Measurements from ENCODE around the gene APOE. TPM values are rescaled to one million over a fixed set of nuclear protein-coding genes. Genes with fewer than 3 reads are reported as not detected.

APOE gene
- total and polyA plus RNA-seq, 2 donors (not counting 3 experiments of a cell fraction or from before 2014, with no cell fraction given) = 3.3 to 6.2 TPM

GRCh38 chr19:44955505-44956439 is 50.2 kb downstream of the APOE start:
- no peak for TF ChIP-seq MYC (IDR thresholded peaks at IDR 0.05; ENCODE audit: low read depth, low read length)
- no peak for TF ChIP-seq CTCF (IDR thresholded peaks at IDR 0.05; ENCODE audit: extremely low read depth in 1 of 2, insufficient read depth in 1 of 2, low read depth in 1 of 2, low read length in 2 of 2)
- no peak for TF ChIP-seq FOS (IDR thresholded peaks at IDR 0.05; ENCODE audit: borderline replicate concordance, insufficient read depth, low read length)
- no peak for TF ChIP-seq POLR2AphosphoS5 (IDR thresholded peaks at IDR 0.05; ENCODE audit: insufficient read depth, low read depth, low read length)
- no peak for TF ChIP-seq GATA2 (IDR thresholded peaks at IDR 0.05; ENCODE audit: insufficient read depth, insufficient read length, low read depth, low read length)
- TF ChIP-seq, protein P1, sequence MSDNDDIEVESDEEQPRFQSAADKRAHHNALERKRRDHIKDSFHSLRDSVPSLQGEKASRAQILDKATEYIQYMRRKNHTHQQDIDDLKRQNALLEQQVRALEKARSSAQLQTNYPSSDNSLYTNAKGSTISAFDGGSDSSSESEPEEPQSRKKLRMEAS (IDR thresholded peaks at IDR 0.05; ENCODE audit: insufficient read depth, insufficient read length) = no peak
- TF ChIP-seq JUN (IDR thresholded peaks at IDR 0.05; ENCODE audit: borderline replicate concordance, insufficient read depth, insufficient read length, low read depth) = no peak
- peak; percentile 82 for TF ChIP-seq POLR2A (IDR thresholded peaks at IDR 0.05; ENCODE audit: low read depth, low read length)
- H4K20me1 ChIP-seq (replicated peaks; ENCODE audit: control insufficient read depth, extremely low read depth, insufficient read depth, low read length) = no peaks in the 10 kb centered on the region
- H3K79me2 ChIP-seq (ENCODE audit: control insufficient read depth, insufficient read depth, low read length) = peaks cover 54% of the 10 kb centered on the region
- FAIRE-seq = no peak
- intact Hi-C loops (cut with micrococcal nuclease) (loop anchor here (1.0 to 10.0 kb wide), 4 partner anchors 29 to 151 kb away; partner anchors contain the start of gene BCAM), dilution Hi-C loops (cut with MboI; ENCODE audit: extremely low pct_ligation_motif_present, low sequenced_read_pairs) (no loop called here)
- H3K36me3 ChIP-seq (ENCODE audit: control insufficient read depth in 2 of 2, extremely low read depth in 1 of 2, insufficient read depth in 2 of 2, low read length in 2 of 2) = peaks cover 1 to 2% of the 10 kb centered on the region in 2 experiments
- ChIA-PET POLR2A (interaction anchor here (1.3 kb wide), 1 partner anchor 83 kb away, joined by 3 read pairs; no protein-coding TSS in a partner anchor), CTCF (interaction anchor here (0.9 to 1.7 kb wide), 4 partner anchors 9 to 52 kb away, joined by 3 to 5 read pairs (median 4); no protein-coding TSS in a partner anchor)
- peak overlapping the region; percentile 87 to 90 (median 88) for H3K4me3 ChIP-seq (replicated peaks in 1 of 3; ENCODE audit: insufficient read depth in 1 of 3, low read depth in 1 of 3, low read length in 3 of 3)
- H3K9me1 ChIP-seq (replicated peaks; ENCODE audit: control insufficient read depth, extremely low read depth, insufficient read depth, low read length) = no peaks in the 10 kb centered on the region
- H3K4me1 ChIP-seq (ENCODE audit: control insufficient read depth, extremely low read depth, insufficient read depth, low read length) = peaks cover 15% of the 10 kb centered on the region
- H3K27me3 ChIP-seq (ENCODE audit: control insufficient read depth in 2 of 2, insufficient read depth in 2 of 2, low read length in 2 of 2) = no peaks in the 10 kb centered on the region
- H3K4me2 ChIP-seq (ENCODE audit: insufficient read depth, low read length) = peak overlapping the region; percentile 89
- H2AFZ ChIP-seq (ENCODE audit: low read depth, low read length) = peak overlapping the region; percentile 45
- BruUV-seq (replicated peaks) = TSS peak; percentile 36
- no peaks in the 10 kb centered on the region for H3K9me3 ChIP-seq (replicated peaks; ENCODE audit: control insufficient read depth, insufficient read depth, low read length)
- peak overlapping the region; percentile 56 for H3K27ac ChIP-seq (ENCODE audit: insufficient read depth, low read depth, low read length)
- peak; percentile 7 for DNase-seq (ENCODE audit: low read depth, low spot score)
- H3K9ac ChIP-seq (replicated peaks; ENCODE audit: extremely low read depth, insufficient read depth, low read length) = peak overlapping the region; percentile 89

Data from endothelial cell of umbilical vein (primary cell).